GM18867 (cell line): ENCODE data around the gene CHKA.
A peak's percentile ranks its signal among the peaks of the same experiment; 100 is the strongest.

Experiments
- ATAC-seq: cut with Tn5 transposase; IDR thresholded peaks from one replicate; pipeline ENCODE4 v1.9.1; 2021; ENCODE audit warnings: mild to moderate bottlenecking, moderate library complexity; ENCODE audit not compliant: unreplicated experiment

Gene CHKA

DNA sequence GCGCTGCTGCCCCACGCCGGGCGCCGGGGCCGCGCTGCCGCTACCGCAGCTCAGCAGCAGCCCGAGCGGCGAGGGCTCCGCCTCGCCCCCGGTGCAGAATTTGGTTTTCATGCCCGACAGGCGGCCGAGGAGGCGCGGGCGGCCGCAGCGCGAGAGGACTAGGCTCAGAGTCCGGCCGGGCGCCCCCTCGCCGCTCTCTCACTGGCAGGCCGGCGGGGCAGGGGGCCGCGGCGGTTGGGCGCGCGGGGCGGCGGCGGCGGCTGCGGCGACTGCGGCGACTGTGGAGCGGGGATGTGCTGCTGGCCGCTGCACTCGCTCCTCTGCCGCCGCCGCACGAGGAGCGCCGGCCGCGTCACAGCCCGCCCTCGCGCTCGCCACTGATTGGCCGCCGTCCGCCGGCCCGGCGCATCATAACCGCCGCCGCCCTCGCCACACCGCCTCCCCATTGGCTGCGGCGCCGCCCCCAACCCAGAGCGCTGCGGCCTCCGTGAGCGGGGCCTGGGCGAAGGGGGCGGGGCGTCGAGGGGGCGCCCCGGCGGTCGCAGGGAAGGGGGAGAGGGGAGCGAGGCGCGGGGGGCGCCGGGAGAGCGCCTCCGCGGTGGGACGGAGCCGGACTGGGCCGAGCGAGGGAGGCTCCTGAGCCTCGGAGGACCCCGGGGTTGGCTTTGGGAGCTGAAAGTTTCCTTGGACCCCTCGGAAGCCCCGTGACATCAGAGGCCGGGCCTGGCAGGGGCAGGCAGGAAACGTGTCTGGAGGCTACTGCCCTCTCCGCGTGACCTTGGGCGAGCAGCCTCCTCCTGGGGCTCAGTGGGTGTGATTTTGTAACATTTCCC is at the start of gene CHKA:
Gene CHKA (minus strand): TSS at position 322 of the 833 bp plus-strand sequence. CDS start 211 bp downstream, at position 111.
- ATAC-seq, result peak; percentile 88

DNA sequence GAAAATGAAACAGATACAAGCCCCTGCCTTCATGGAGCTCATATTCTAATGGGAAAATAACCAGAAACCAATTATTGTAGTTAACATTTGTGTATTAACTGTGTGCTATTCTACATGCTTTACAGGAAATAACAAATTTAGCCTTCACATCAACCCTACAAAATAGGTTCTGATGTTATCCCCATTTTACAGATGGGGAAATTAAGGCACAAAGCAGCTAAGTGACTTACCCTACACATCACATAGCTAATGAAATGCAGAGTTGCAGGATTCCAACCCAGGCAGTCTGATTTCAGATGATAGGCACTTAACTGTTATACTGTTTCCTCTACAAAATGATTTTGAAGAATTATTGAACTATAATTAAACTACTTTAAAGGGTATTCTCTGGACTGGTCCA is 48.3 kb upstream of the CHKA start:
- ATAC-seq, result no peak

DNA sequence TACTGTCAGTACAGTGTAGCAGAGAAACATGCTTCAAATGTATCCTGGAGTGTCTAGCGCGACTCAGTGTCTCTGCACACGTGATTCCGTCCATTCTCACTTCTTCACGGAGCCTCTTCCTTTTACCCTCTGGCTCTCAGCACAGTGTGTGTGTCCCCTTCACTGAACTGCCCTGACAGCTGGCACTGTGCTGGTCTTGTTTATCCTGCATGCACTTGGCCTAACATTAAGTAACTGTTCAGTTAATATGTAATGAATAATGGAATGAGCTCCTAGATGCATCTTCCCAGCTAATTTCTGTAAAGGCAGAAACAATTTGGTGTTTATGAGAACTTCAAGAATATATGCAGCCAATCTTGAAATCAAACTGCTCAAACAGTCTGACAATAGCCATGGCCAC is 47.5 kb upstream of the CHKA start:
- ATAC-seq, result no peak

DNA sequence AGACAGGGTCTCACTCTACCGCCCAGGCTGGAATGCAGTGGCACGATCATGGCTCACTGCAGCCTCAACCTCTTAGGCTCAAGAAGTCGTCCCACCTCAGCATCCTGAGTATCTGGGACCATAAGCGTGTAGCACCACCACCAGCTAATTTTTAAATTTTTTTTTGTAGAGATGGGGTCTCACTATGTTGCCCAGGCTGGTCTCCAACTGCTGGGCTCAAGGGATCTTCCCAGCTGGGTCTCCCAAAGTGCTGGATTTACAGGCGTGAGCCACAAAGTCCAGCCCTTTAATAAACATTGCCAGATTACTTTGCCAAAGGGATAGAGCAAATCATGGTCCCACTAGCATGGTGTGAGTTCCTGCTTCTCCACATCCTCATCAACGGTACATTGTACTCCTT is 46.3 kb upstream of the CHKA start:
- ATAC-seq, result no peak

DNA sequence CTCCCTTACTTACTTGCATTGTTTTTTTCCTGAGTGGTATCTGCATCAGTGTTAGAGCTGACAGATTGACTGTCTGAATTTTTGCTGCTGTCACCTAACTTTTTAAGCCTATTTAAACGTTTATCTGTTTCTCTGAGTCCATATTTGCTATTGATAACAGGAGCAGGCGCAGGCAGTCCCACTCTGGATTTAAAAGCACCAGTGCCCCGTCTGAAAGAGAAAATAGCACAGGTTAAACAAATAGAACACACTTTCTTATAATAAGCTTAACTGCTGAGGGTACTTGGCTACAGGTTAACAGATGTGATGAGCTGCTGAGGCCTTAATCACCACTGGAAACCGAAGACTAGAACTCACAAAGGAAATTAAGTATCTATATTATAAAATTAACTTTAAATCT is 45.8 kb upstream of the CHKA start:
- no peak for ATAC-seq

DNA sequence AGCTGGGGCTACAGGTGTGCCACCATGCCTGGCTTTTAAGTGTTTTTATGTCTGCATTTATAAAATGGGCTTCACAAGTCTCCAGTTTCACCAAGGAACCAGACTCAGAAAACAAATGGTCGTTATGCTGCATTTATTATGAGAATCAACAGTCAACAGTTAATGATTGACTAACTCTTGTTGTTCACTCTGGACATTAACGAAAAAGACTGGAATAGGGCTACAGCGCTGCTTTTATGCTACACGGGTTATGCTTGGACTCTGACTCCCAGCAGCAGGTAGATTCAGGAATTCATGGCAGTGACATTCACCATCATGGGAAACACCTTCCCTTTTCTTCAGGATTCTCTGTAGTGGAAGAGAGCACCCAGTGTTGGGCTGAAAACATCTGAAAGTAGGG is 44.4 kb upstream of the CHKA start:
- ATAC-seq, result no peak

DNA sequence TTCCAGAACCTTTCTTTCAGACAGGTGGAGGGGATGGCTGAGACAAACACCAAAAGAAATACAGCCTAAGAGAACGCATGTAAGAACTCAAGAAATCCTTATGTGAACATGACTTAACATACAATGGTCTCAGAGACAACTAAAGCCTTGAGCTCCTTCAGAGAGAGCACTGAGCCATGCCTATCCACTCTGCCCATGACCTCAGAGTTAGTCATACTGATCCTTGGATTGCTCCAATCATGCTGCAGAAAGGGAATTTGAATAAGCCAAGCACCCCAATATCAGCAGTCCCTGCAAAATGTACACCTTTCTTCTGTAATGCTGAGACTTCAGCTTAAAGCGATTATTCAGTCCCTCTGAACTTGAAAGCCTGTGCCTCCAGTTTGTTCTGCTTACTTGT is 43.2 kb upstream of the CHKA start:
- no peak for ATAC-seq

DNA sequence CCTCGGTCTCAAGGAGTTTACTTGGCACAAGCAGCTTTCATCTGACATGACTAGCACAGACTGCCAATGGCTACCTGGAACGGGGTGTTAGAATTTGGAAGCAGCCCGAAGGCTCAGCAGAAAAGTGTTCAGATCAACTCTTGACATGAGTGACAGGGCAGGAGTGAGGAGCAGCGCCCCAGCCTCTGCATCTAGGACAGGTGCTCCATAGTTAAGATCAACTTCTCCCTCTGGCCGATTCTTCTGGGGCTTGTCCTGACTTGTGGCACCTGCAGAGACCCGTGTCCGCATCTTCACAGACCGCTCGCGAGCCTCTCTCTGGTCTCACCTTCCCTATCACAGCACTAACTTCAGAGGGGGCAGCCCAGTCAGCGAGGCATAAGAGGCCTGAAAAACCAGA is 42.5 kb upstream of the CHKA start:
- ATAC-seq, result no peak

DNA sequence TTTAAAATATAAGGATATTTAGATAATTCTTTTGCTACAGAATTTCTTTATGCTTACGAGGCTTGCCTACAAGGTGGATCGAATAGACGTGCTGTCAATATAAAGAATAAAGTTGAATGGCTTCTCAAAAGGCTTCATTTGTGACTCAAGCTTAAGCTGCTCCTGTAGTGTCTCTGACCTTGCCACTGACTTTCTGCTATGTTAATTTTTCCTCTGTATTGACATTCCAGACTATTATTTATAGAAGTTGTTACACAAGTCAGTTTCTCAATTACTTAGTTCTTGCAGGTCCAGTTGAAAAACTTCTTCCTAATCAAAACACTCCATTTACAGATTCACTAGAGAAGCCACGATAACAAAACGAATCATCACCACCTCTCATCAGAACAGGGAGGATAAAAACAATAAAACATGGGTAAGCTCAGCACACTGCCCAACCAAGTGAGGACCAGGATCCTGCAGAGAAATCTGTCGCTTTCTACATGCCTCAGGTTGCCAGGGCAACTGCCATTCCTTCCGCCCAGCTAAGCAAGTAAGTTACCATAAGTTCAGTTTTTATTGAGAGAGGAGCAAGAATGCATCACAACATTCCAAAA is 39.0 kb upstream of the CHKA start:
- ATAC-seq, result no peak

DNA sequence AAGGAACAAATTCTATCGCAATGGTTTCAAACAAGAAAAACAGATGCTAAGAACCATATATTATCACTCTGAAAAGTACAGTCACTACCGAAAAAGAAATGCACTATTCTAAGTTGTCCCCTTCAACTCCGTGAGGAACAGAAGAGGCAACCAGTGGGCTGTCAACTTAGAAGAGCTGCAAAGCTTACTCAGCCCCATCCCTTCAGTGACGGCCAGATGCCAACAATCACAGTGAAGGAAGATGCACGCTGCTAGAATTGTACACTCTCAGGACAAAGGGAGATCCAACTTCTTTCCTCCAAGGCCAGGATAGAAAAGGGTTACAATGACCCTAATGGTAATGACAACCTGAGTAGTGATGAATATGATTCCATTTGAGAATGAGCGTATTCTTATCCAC is 38.5 kb upstream of the CHKA start:
- no peak for ATAC-seq

DNA sequence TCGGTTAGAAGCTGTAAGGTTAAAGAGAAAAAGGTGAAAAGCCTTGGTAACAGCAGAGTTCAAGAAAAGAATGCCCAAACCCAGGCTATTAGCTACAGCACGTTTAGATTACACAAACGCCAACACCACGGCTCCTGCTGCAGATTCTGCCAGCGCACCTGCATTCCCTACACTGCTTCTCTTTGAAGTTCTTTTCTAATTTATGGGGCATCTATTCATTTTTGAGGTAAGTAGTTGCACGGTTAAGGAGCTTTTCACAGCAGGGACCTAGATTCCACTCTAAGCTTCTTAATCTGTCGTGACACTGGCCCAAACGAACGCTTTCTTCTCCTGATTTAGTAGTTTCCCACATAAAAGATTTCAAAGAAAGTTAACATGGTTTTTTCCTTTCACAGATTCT is 38.0 kb upstream of the CHKA start:
- ATAC-seq, result no peak

DNA sequence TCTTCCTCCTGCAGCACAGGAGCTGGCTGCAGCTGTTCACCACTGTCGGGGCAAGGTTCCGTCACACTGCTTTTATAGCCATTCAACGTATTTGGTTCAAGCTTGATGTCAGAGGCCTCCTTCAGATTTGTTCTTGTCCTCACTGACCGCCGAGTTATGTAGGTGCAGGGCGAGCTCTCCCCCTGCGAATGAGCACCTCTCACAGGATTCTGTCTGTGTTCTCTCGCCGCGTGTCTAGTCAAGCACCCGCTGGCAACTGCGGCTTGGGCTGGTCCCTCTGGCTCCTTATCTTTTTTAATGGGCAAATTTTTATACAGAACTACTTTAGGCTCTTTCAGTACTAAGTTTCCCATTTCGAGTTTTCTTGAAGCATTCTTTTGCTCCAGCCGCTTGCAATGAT is 37.4 kb upstream of the CHKA start:
- ATAC-seq, result no peak

DNA sequence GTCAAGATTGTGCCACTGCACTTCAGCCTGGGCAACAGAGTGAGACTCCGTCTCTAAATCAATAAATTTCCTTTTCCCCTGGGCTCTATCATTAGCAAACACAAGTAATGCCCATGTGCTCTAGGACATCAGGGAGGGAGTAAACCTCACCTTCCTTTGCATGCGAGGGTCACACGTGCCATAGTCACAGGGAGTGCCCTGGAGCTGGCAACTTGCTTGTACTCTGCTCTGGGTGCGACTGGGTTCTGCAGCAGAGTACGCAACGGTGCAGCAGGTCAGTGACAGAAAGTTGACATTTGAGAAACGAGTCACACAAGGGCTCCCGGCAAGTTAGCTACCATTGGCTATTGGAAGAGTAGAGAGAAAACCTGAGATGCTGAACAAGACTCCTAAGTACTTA is 32.6 kb upstream of the CHKA start:
- ATAC-seq, result no peak

DNA sequence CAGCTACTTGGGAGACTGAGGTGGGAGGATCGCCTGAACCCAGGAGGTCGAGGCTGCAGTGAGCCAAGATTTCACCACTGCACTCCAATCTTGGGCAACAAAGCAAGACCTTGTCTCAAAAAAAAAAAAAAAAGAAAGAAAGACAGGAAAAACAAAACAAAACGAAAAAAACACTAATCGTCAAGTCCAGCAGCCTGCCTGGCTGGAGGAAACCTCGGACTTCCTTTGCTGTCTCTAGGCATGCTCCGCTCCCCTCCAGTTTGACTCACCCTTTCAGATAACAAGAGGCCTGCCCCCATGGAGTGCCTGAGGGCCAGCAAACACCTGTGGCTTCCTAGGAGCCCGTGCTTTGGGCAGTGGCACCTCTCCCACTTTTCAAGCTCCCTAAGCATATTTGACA is 28.8 kb upstream of the CHKA start:
- no peak for ATAC-seq

DNA sequence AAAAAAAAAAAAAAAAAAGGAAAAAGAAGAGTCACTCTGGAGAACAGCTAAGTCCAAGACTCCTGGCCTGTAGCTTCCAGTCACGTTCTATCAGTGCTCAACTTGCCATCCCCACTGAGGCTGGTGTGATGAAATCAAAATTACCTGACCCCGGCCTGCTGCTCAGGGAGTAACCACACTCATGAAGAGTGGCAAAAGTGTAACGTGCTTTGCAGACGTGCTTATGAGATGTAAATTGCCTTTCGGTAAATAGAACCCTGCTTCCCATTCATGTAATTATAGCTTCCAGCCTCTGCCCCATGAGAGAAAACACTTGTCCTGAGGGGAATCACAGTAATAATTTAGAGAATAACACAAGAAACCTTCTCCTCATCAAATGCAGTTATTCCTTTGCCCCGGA is 28.2 kb upstream of the CHKA start:
- ATAC-seq, result no peak

DNA sequence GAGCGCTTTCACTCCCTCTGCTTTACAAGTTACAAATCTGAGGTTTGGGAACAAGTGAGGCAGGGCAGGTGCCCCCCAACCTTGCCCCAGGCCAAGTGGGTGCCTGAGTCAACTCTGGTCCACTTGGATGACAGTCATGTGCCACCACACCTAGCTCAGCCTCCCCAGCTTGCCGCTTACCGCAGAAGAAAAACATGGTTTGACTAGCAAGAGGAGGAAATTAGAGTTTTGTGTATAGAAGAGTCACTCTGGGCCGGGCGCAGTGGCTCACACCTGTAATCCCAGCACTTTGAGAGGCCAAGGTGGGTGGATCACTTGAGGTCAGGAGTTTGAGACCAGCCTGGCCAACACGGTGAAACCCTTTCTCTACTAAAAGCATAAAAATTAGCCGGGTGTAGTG is 27.7 kb upstream of the CHKA start:
- ATAC-seq, result no peak

DNA sequence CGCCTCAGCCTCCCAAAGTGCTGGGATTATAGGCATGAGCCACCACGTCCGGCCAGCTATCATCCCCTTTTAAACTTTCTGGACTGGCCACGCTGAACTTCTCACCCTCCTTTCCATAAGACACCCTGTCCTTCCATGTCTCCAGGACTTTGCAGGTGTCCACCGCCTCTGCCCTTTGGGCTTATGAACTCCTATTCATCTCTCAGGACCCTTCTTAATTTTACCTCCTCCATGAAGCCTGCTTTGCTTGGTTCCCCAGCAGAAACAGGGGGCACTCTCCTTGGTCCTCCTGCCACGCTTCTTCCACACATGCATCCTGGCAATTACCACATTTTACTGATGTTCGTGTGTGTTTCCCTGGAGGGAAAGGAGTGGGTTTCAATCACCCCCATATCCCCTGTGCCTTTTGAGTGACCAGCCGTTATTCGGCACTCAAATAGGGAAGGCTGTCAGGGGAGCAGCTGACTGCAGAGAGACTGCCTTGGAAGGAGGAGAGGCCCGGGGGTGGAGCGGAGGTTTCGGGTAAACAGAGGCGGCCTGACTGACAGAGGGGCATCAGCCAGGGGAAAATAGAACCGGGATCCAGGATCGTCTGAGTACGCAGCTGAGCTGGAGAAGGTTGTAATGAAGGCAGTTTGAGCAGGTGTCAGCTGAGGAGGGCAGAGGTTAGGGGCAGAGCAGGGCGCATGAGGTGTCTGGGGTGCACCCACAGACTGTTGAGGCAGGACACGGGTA is 27.1 kb upstream of the CHKA start:
- ATAC-seq, result no peak

DNA sequence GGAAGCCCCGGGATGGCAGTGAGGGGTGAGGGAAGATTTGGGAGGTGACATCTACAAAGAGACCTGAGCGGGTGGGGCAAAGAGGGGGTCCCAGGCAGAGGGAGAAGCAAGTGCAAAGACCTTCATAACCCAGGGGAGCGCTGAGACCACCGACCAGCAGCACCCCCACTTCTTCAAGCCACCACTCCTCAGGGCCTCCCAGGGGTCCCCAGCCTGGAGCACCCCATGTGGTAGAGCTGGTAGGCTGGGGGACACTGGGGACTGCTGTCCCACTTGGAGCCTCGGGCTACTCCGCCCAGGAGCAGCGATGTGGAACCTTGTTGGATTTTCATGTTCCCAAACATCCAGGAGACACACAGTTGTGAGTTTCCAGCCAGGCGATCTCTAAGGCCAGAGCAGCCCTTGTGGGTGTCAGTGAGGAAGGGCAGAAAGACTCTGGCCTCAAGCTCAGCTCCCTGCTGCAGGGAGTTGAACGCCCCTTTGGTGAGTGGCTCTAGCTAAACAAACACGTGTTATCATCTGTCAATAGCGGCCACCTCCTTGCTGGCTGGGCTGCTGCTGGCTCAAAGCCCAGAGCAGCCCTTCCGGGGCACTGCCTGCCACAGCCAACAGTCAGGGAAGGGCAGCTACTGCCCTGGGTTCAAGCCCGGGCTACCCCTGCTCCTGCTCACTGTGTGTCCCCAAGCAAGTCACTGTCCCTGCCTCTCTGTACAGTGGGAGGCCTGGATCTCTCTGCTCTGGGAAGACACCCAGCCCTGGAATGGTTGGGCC is 25.7 kb upstream of the CHKA start:
- ATAC-seq, result no peak

DNA sequence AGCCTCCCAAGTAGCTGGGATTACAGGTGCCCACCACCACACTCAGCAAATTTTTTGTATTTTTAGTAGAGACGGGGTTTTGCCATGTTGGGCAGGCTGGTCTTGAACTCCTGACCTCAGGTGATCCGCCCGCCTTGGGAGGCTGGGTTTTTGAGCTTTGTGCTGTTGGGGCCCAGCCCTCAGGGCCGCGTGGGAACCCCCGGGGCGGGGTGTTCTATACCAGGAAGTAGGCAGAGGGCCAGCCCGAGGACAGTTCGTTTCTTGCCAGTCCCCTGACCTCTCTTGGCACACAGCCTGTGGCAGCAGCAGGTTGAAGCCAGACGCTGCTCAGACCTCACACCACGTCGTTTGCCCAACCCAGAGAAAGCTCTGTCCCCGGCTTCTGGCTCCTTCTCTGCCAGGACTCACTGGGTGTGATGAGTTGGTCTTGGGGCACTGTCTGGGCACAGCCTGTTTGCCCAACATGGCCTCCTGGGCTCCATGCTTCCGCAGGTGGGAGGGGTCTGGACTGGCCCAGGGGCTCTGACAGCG is 24.9 kb upstream of the CHKA start:
- ATAC-seq, result no peak

DNA sequence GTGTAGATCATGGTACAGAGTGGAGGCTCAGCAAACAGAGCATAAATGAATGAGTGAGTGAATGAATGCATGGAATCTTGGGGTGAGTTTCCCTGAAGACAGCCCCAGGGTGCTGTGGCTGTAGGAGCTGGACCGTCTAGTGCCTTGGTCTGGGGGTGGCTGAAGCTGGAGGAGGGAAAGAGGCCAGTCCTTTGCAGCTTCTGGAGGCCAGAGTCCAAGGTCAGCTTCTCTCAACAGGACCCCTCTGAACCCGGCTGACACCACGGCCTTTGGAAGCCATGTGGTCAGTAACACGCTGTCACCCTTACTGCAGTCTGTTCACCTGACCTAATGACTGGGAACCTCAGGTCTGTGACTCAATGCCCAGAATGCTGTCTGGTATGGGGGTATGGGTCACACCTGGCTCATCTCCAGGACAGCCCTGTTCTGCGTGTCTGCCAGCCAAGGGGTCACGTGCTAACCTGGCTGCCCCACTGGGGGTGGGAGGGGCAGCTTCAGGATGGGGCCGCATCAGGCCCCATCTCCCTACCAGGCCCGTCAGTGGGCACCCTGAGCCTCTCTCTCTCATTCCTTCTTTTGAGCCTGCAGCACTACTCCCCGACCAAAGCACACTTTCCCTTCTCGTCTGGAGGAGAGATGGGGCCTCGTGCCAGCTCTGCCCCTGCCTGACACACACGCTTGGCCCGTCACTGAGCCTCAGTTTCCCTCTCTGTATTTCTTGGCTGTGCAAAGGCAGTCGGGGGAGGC is 24.1 kb upstream of the CHKA start:
- ATAC-seq, result no peak
